Esophagus squamous epithelium (tissue), 5 donors: ENCODE measurements around the gene CYP27B1. TPM values are rescaled to one million over a fixed set of nuclear protein-coding genes. Genes with fewer than 3 reads are reported as not detected.

Source experiments
- DNase-seq: peaks from one replicate; lab custom pipeline; 2025; lab: John Stamatoyannopoulos, UW
- H3K27ac ChIP-seq, 4 donors: fragments of 200-600 bp; sonication (generic); one replicate each; pipeline ENCODE4 v1.5.1; 2016 to 2019; ENCODE audit warnings: mild to moderate bottlenecking in 1 of 4
- H3K27me3 ChIP-seq, 4 donors: fragments of 200-600 bp; sonication (generic); 1 replicate in 3 of 4; 2 replicates in 1 of 4; pipeline versions ENCODE4 v1.5.1 to v1.6.0; 2017 to 2021; ENCODE audit warnings: antibody characterized with exemption in 1 of 4
- H3K36me3 ChIP-seq, 3 donors: fragments of 200-600 bp; sonication (generic); one replicate each; pipeline ENCODE4 v1.5.1; 2016 to 2019
- H3K4me1 ChIP-seq, 3 donors: fragments of 200-600 bp; sonication (generic); one replicate each; pipeline ENCODE4 v1.5.1; 2017 to 2019
- H3K4me3 ChIP-seq, 4 donors: fragments of 200-600 bp; sonication (generic); 1 replicate in 3 of 4; 2 replicates in 1 of 4; pipeline ENCODE4 v1.5.1; 2016 to 2019; ENCODE audit warnings: mild to moderate bottlenecking in 2 of 4, moderate library complexity in 1 of 4
- H3K9me3 ChIP-seq, 3 donors: fragments of 200-600 bp; sonication (generic); one replicate each; pipeline ENCODE4 v1.5.1; 2016 to 2019
- POLR2A ChIP-seq, 4 donors: fragments of 450-650 bp; IDR thresholded peaks; one replicate each; pipeline ENCODE4 v1.6.1; 2017; ENCODE audit warnings: antibody characterized with exemption in 4 of 4, mild to moderate bottlenecking in 4 of 4, moderate library complexity in 3 of 4
- WGBS, 2 donors: methylation state at CpG; one replicate each; pipeline ENCODE4 v1.1.5; 2018; 5-methylcytosine and 5-hydroxymethylcytosine counted together
- intact Hi-C: fragments of 100-400 bp; cut with DNase I; formaldehyde crosslinking; loops from one replicate; pipeline ENCODE4 v1.15.0; 2022
- total RNA-seq, 4 donors: library from RNA; depleted of rRNA; stranded (reverse); fragments of >200 nt; gene quantifications; one replicate each; pipeline ENCODE4 v1.1.0, GENCODE V29; 2016
- TF ChIP-seq, protein P1 (sequence below), 6 experiments: fragments of 450-650 bp in 4 of 6; fragments of 200-600 bp in 2 of 6; sonication (generic) in 2 of 6; IDR thresholded peaks; one replicate each; pipeline ENCODE4 v1.5.1; 2016 to 2019; ENCODE audit warnings: antibody characterized with exemption in 6 of 6, mild to moderate bottlenecking in 4 of 6, moderate library complexity in 4 of 6
- donor health status: DM: yes; HTN: yes; CAD: no.

Gene CYP27B1
- total RNA-seq, 4 donors from 2014 or later = 0.18 to 1.7 (median 1.1) TPM

DNA sequence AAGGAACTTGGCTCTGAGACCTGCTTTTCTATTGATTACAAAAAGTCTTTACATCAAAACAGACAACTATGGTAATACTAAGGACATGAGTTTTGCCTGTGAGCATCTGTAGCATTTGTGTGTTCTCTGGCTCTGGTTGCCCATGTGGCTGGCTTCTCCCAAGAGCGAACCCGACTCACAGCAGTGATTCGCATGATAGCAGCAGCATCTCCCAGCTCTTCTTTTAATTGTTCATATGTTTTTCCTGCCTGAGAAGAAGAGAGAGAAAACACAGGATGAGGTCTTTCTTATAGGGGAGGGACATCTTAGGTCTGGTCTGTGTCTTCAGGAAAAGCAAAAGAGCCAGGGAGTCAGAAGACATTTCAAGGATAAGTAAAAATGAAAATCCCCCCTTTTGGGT lies 34.1 kb upstream of the CYP27B1 start:
- peaks cover 0 to 7% (median 0%) of the 10 kb centered on the region in 3 donors for H3K4me1 ChIP-seq
- TF ChIP-seq, protein P1, sequence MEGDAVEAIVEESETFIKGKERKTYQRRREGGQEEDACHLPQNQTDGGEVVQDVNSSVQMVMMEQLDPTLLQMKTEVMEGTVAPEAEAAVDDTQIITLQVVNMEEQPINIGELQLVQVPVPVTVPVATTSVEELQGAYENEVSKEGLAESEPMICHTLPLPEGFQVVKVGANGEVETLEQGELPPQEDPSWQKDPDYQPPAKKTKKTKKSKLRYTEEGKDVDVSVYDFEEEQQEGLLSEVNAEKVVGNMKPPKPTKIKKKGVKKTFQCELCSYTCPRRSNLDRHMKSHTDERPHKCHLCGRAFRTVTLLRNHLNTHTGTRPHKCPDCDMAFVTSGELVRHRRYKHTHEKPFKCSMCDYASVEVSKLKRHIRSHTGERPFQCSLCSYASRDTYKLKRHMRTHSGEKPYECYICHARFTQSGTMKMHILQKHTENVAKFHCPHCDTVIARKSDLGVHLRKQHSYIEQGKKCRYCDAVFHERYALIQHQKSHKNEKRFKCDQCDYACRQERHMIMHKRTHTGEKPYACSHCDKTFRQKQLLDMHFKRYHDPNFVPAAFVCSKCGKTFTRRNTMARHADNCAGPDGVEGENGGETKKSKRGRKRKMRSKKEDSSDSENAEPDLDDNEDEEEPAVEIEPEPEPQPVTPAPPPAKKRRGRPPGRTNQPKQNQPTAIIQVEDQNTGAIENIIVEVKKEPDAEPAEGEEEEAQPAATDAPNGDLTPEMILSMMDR (IDR thresholded peaks at IDR 0.05) = no peak
- TF ChIP-seq POLR2A (IDR thresholded peaks at IDR 0.05) = no peak
- no peaks in the 10 kb centered on the region for H3K9me3 ChIP-seq
- no peaks in the 10 kb centered on the region for H3K27me3 ChIP-seq
- peaks cover 4 to 95% (median 34%) of the 10 kb centered on the region in 3 donors for H3K36me3 ChIP-seq
- intact Hi-C loops = no loop called here
- no peak for DNase-seq
- H3K27ac ChIP-seq = no peak overlapping the region
- WGBS, 2 donors = 85 to 95% methylated on average over 3 of the region's 3 CpGs
- no peak overlapping the region for H3K4me3 ChIP-seq

DNA sequence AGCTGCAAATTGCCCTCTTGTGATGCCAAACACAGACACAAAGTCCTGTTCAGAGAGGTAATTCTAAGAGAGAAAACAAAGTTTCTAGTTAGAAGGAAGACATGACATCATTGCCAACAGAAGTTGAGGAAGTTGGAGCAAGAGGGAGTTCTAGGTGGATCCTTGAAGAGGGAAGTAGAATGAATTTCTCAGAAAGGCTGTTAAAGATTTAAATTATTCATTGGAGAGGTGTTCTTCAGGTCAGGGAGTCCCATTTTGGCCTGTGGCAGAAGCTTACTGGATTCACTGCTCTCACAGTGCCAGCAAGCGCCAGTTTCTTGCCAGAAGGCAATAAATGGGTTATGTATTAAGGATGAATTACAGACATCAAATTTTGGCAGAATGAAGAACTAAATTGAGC lies 31.1 kb upstream of the CYP27B1 start:
- Histone ChIP-seq H3K4me1 (peaks cover 0 to 24% (median 0%) of the 10 kb centered on the region in 3 donors), H3K9me3 (no peaks in the 10 kb centered on the region), H3K36me3 (peaks cover 8 to 100% (median 38%) of the 10 kb centered on the region in 3 donors), H3K27ac (no peak overlapping the region), H3K27me3 (no peaks in the 10 kb centered on the region), H3K4me3 (no peak overlapping the region)
- intact Hi-C loops = no loop called here
- 64 to 85% methylated on average over 1 of the region's 1 CpG for WGBS, 2 donors
- no peak for DNase-seq
- TF ChIP-seq POLR2A (IDR thresholded peaks at IDR 0.05) = no peak
- TF ChIP-seq, protein P1 (IDR thresholded peaks at IDR 0.05) = no peak

DNA sequence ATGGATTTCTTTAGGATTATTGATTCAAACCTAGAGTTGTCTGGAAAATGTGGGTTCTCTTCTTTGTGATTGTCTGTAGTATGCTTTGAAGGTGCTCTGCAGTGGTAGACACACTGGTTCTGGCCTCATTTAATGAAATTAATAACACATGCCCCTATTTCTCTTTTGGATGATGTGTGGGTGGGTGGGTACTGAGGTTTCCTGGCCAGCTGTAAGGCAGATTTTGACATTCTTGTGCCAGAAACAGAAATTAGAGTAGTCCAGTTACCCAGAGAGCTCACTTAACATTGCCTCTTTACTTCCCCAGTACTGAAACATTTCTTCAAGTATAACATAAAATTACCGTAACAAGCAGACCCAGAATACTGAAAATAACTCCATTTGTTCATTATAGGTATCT lies 30.1 kb upstream of the CYP27B1 start:
- peaks cover 0 to 24% (median 0%) of the 10 kb centered on the region in 3 donors for H3K4me1 ChIP-seq
- DNase-seq = no peak
- H3K9me3 ChIP-seq = no peaks in the 10 kb centered on the region
- 96 to 100% methylated on average over 1 of the region's 1 CpG for WGBS, 2 donors
- H3K36me3 ChIP-seq = peaks cover 8 to 100% (median 38%) of the 10 kb centered on the region in 3 donors
- TF ChIP-seq POLR2A (IDR thresholded peaks at IDR 0.05) = no peak
- TF ChIP-seq, protein P1 (IDR thresholded peaks at IDR 0.05) = no peak
- no peaks in the 10 kb centered on the region for H3K27me3 ChIP-seq
- no peak overlapping the region for H3K27ac ChIP-seq
- intact Hi-C loops = no loop called here
- H3K4me3 ChIP-seq = no peak overlapping the region

DNA sequence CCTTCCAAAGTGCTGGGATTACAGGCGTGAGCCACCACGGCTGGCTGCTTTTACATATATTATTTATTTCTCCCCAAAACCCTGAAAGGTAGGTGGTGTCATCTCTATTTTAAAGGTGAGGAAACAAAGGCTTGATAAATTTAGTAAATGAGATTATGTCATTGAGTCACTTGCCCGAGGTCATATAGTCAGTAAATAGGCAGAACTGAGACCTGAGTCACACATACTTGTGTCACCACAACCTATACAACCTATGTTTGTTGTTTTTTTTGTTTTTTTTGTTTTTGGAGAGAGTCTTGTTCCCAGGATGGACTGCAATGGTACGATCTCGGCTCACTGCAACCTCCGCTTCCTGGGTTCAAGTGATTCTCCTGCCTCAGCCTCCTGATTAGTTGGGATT lies 28.5 kb upstream of the CYP27B1 start:
- TF ChIP-seq, protein P1 (IDR thresholded peaks at IDR 0.05) = no peak
- TF ChIP-seq POLR2A (IDR thresholded peaks at IDR 0.05) = no peak
- no peak for DNase-seq
- Histone ChIP-seq H3K27me3 (no peaks in the 10 kb centered on the region), H3K4me1 (peaks cover 0 to 24% (median 0%) of the 10 kb centered on the region in 3 donors), H3K4me3 (no peak overlapping the region), H3K27ac (peak overlapping the region in 1 of 4 donors; percentile 48), H3K36me3 (peaks cover 4 to 100% (median 28%) of the 10 kb centered on the region in 3 donors), H3K9me3 (no peaks in the 10 kb centered on the region)
- intact Hi-C loops = no loop called here
- WGBS, 2 donors = 55 to 66% methylated on average over 6 of the region's 6 CpGs

DNA sequence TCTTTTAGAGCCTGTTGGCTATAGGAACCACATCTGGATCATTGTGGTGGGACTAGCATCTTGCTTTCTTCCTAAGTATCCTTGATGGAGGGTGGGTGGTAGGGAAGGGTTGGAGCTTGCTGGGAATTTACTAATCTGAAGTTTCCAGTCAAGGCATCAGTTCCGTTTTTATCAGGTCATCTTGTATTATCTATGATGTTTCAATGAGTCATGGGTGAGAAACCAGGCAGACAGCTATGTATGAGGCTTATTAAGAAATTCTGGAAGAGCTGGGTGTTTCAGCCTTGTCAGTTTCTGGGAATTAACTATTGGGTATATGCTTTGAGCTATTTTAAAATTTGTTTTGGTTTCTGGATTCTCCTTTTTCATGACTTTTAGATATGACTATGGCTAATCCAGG lies 27.0 kb upstream of the CYP27B1 start:
- intact Hi-C loops = no loop called here
- DNase-seq = no peak
- no peak for TF ChIP-seq POLR2A (IDR thresholded peaks at IDR 0.05)
- TF ChIP-seq, protein P1 (IDR thresholded peaks at IDR 0.05) = no peak
- no peaks in the 10 kb centered on the region for H3K9me3 ChIP-seq
- WGBS, 2 donors = 15 to 24% methylated on average over 1 of the region's 1 CpG
- no peak overlapping the region for H3K4me3 ChIP-seq
- peaks cover 4 to 100% (median 19%) of the 10 kb centered on the region in 3 donors for H3K36me3 ChIP-seq
- H3K27ac ChIP-seq = no peak overlapping the region
- peaks cover 0 to 24% (median 0%) of the 10 kb centered on the region in 3 donors for H3K4me1 ChIP-seq
- no peaks in the 10 kb centered on the region for H3K27me3 ChIP-seq
